ENCODE data around the gene SEPTIN12.

The SEPTIN12 gene

DNA sequence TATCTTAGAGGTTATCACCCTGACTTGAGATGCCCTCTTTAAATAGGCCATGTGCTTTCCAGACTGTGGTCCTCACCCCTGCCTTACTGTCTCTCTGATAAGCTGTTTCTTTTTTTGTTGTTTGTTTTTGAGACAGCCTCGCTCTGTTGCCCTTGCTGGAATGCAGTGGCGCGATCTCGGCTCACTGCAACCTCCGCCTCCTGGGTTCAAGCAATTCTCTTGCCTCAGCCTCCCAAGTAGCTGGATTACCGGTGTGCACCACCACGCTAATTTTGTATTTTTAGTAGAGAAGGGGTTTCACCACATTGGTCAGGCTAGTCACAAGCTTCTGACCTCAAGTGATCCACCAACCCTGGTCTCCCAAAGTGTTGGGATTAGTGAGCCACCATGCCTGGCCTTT lies 765 bp upstream of the SEPTIN12 start:
- Histone ChIP-seq H3F3A (ENCODE audit: low read depth) (no peaks in the 10 kb centered on the region), H3K9me3 (ENCODE audit: insufficient read depth, low read depth, low read length) (no peaks in the 10 kb centered on the region), H3K79me2 (ENCODE audit: insufficient read depth, low read length) (no peaks in the 10 kb centered on the region), H4K20me1 (ENCODE audit: insufficient read depth, low read length, poor library complexity, severe bottlenecking) (no peaks in the 10 kb centered on the region), H3K4me3 (ENCODE audit: low read length, poor library complexity, severe bottlenecking) (no peak overlapping the region), H3K36me3 (ENCODE audit: insufficient read depth, low read length) (no peaks in the 10 kb centered on the region), H3K9me2 (replicated peaks; ENCODE audit: low read depth, low read length) (no peaks in the 10 kb centered on the region), H3K4me1 (ENCODE audit: insufficient read depth, low read length, poor library complexity, severe bottlenecking) (no peaks in the 10 kb centered on the region), H2AFZ (ENCODE audit: low read length) (no peak overlapping the region), H3K27me3 (ENCODE audit: insufficient read depth, low read length, poor library complexity, severe bottlenecking) (no peaks in the 10 kb centered on the region), H3K4me2 (ENCODE audit: low read depth, low read length, poor library complexity, severe bottlenecking) (no peak overlapping the region), H3K9ac (ENCODE audit: low read depth, low read length, poor library complexity, severe bottlenecking) (no peak overlapping the region)
- TF ChIP-seq CTCF (conservative IDR thresholded peaks at IDR 0.05; ENCODE audit: low read length) (no peak), EZH2phosphoT487 (IDR thresholded peaks at IDR 0.05; ENCODE audit: borderline replicate concordance) (no peak)

DNA sequence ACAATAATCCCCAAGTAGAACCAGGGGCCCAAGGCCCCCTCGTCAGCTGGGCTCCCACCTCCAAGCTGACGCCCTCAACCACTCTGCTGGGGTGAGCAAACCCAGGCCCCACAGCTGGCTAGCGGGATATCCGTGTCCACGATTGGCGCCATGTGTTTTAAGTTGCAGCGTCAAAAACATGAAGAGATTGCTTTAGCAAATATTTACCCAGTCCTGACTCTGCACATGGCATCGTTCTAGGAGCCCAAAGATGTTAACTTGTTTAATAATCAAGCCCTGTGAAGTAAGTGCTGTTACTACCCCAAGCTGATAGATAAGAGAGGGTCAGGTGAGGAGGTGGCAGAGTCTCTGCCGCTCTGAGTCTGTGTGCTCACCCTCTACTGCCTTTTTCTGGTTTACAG lies 344 bp upstream of the SEPTIN12 start:
- no peak overlapping the region for H3K4me3 ChIP-seq (ENCODE audit: low read length, poor library complexity, severe bottlenecking)
- no peaks in the 10 kb centered on the region for H3K36me3 ChIP-seq (ENCODE audit: insufficient read depth, low read length)
- H3K4me2 ChIP-seq (ENCODE audit: low read depth, low read length, poor library complexity, severe bottlenecking) = no peak overlapping the region
- H3K9me3 ChIP-seq (ENCODE audit: insufficient read depth, low read depth, low read length) = no peaks in the 10 kb centered on the region
- no peak overlapping the region; the same call in 1 of the 2 replicates for H2AFZ ChIP-seq (ENCODE audit: low read length)
- H4K20me1 ChIP-seq (ENCODE audit: insufficient read depth, low read length, poor library complexity, severe bottlenecking) = no peaks in the 10 kb centered on the region
- no peak overlapping the region for H3K9ac ChIP-seq (ENCODE audit: low read depth, low read length, poor library complexity, severe bottlenecking)
- TF ChIP-seq CTCF (conservative IDR thresholded peaks at IDR 0.05; ENCODE audit: low read length) (no peak), EZH2phosphoT487 (IDR thresholded peaks at IDR 0.05; ENCODE audit: borderline replicate concordance) (no peak)
- no peaks in the 10 kb centered on the region for H3K27me3 ChIP-seq (ENCODE audit: insufficient read depth, low read length, poor library complexity, severe bottlenecking)
- H3K79me2 ChIP-seq (ENCODE audit: insufficient read depth, low read length) = no peaks in the 10 kb centered on the region
- no peaks in the 10 kb centered on the region for H3F3A ChIP-seq (ENCODE audit: low read depth)
- H3K4me1 ChIP-seq (ENCODE audit: insufficient read depth, low read length, poor library complexity, severe bottlenecking) = no peaks in the 10 kb centered on the region
- H3K9me2 ChIP-seq (replicated peaks; ENCODE audit: low read depth, low read length) = no peaks in the 10 kb centered on the region

DNA sequence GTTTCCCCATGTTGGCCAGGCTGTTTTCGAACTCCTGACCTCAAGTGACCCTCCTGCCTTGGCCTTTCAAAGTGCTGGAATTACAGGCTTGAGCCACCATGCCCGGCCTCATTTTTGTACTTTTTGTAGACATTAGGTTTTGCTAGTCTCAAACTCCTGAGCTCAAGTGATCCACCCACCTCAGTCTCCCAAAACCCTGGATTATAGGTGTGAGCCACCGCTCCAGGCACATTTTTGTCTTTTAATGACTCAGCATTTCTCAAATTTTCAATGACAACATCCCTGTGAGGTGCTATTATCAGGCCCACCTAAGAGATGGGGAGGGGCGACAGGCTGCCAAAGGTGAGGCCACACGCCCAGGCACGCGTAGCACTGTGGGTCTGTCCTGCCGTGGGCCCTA lies 1.1 kb downstream of the SEPTIN12 start:
- Histone ChIP-seq H3K9me3 (ENCODE audit: insufficient read depth, low read depth, low read length) (no peaks in the 10 kb centered on the region), H4K20me1 (ENCODE audit: insufficient read depth, low read length, poor library complexity, severe bottlenecking) (no peaks in the 10 kb centered on the region), H3K4me2 (ENCODE audit: low read depth, low read length, poor library complexity, severe bottlenecking) (no peak overlapping the region), H3K36me3 (ENCODE audit: insufficient read depth, low read length) (no peaks in the 10 kb centered on the region), H2AFZ (ENCODE audit: low read length) (no peak overlapping the region), H3K4me1 (ENCODE audit: insufficient read depth, low read length, poor library complexity, severe bottlenecking) (no peaks in the 10 kb centered on the region), H3F3A (ENCODE audit: low read depth) (no peaks in the 10 kb centered on the region), H3K4me3 (ENCODE audit: low read length, poor library complexity, severe bottlenecking) (no peak overlapping the region), H3K9ac (ENCODE audit: low read depth, low read length, poor library complexity, severe bottlenecking) (no peak overlapping the region), H3K79me2 (ENCODE audit: insufficient read depth, low read length) (no peaks in the 10 kb centered on the region), H3K9me2 (replicated peaks; ENCODE audit: low read depth, low read length) (no peaks in the 10 kb centered on the region), H3K27me3 (ENCODE audit: insufficient read depth, low read length, poor library complexity, severe bottlenecking) (no peaks in the 10 kb centered on the region)
- no peak for TF ChIP-seq EZH2phosphoT487 (IDR thresholded peaks at IDR 0.05; ENCODE audit: borderline replicate concordance)
- TF ChIP-seq CTCF (conservative IDR thresholded peaks at IDR 0.05; ENCODE audit: low read length) = no peak
